ENCODE measurements around the gene FBRSL1.

The FBRSL1 gene

DNA sequence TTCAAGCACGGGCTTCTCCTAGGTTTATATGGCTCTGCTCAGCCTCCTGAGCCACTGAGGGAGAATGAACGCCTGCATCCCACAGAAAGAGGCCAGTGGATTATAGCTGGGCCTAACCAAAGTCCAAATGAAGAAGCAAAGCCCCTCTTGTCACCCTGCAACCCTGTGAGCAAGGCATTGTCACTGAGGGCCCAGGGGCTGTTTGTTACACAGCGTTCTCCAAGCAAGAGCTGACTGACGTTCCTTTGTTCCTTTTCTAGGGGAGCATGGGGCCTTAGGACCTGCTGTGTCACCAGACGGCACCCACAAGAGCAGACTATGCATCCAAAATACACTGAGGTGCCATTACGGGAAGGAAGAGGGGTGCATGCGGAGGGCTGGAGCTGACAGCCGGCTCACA lies 4.3 kb upstream of the FBRSL1 start:
- DNase-seq = no peak

DNA sequence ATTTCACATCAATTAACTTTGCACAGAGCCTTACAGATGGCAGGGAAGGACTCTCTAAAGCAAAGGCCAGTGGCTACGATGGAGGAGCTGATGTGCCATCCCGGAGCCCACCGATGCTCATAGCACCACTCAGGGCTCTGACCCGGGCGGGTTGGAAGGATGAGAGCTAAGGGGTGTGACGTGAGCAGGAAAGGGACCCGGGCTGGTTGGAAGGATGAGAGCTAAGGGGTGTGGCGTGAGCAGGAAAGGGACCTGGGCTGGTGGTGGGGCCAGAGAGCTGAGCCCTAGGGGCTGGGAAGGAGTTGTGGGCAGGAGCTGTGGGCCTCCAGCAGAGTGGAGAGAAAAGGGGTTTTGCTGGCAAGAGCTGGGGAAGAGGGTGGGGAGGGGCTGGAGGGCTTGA lies 3.8 kb upstream of the FBRSL1 start:
- DNase-seq = no peak

- no peak for DNase-seq
Measured at GRCh38 chr12:132486576-132486975, 3.4 kb upstream of the FBRSL1 start.

- DNase-seq = no peak
Measured at GRCh38 chr12:132487311-132487741, 2.6 kb upstream of the FBRSL1 start.

- peak; percentile 38 for DNase-seq
Measured at GRCh38 chr12:132488127-132489077, 1.5 kb upstream of the FBRSL1 start.

DNA sequence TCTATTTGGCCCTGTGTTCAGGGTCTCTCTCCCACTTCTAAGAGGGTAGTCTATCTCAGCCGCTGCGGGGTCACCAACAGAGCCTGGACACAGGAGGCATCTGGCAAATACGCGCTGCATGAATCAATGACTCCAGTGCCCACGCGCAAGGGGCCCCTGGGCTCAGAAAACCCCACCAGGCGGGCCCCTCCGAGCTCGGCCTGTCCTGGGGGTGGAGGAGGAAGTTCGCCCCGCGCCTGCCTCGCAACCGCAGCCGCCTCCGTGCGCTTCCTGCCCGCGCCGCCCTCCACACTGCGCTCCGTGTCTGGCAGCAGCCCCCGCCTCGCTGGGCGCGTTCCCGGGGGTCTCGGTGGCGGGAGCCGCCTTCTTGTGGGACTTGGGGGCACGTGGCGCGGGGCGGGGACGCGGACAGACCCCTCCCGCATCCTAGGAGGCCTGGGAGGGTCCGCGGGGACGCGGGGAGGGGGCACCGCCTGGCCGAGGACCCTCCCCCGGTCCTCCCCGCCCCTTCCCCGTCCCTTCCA lies 811 bp upstream of the FBRSL1 start:
- DNase-seq = peak; percentile 64

DNA sequence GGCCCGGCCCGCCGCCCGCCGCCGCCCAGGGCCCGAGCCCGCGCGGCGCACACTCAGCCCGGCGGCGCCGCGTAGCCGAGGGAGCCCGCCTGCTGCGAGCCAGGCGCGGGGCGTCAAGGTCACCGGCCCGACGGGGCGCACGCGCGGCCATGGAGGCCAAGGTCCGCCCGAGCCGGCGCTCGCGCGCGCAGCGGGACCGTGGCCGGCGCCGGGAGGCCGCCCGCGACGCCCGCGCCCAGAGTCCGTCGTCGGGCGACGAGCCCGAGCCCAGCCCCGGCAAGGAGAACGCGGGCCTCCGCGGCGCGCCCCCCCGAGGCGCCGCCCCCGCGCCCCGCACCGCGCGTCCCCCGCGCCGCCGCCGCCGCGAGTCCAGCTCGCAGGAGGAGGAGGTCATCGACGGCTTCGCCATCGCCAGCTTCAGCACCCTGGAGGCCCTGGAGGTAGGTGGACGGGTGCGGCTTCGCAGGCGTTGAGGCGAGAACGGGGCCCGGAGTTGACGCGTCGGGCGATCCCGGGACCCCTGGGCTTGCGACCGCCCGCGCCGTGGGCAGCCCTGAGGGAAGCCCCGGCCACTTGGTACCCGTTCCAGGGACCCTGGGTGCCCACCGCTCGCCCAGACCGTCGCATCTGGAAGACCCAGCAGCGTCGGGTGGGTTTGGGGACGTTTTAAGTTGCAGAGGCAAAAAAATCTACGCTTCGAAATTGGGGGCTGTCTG lies 629 bp downstream of the FBRSL1 start:
- DNase-seq = peak; percentile 29

GRCh38 chr12:132491138-132491663 lies 1.2 kb downstream of the FBRSL1 start:
- no peak for DNase-seq

- no peak for DNase-seq
Measured at GRCh38 chr12:132491761-132492378, 1.9 kb downstream of the FBRSL1 start.

DNA sequence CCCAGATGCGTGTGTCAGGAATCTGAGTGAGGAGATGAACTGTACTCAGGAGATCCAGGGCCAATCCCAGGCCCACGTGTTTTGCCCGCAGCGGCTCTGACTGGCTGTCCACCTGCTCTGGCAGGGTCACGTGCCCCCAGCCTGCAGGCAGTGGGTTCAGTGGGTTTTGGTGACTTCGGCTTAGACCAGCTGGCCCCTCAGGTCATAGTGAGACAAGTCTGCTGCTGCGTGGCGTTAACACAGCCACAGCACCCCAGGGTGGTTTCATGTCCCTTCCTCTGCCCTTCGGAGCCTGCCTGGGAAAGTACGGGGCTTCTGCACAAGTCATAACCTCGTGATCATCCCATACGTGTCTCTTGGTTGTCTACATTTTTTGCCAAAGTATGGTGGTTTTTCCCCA lies 2.6 kb downstream of the FBRSL1 start:
- DNase-seq = peak; percentile 51

- DNase-seq = no peak
Measured at GRCh38 chr12:132492951-132493350, 3.0 kb downstream of the FBRSL1 start.

GRCh38 chr12:132493482-132494178 lies 3.7 kb downstream of the FBRSL1 start:
- DNase-seq = no peak

- DNase-seq = no peak
Measured at GRCh38 chr12:132494294-132495164, 4.6 kb downstream of the FBRSL1 start.

DNA sequence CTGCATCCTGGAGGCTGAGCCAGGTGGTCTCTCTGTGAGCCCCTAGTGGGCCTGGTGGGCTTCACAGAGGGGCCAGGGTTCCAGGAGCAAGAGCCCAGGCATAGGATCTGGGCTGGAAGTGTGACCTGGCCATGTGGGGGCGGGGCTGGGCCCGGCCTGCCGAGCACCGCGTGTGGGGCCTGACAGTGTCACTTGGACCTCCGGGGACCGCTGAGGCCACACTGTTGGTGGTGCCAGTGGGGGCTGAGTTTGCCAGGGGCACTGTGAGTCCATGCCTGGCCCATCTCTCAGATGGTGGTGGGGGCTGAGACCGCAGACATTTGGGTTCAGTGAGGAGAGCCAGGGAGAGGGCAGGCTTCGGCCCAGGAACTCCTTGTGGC lies 5.2 kb downstream of the FBRSL1 start:
- no peak for DNase-seq

GRCh38 chr12:132495629-132496357 lies 5.8 kb downstream of the FBRSL1 start:
- no peak for DNase-seq

- no peak for DNase-seq
Measured at GRCh38 chr12:132496358-132496669, 6.4 kb downstream of the FBRSL1 start.

DNA sequence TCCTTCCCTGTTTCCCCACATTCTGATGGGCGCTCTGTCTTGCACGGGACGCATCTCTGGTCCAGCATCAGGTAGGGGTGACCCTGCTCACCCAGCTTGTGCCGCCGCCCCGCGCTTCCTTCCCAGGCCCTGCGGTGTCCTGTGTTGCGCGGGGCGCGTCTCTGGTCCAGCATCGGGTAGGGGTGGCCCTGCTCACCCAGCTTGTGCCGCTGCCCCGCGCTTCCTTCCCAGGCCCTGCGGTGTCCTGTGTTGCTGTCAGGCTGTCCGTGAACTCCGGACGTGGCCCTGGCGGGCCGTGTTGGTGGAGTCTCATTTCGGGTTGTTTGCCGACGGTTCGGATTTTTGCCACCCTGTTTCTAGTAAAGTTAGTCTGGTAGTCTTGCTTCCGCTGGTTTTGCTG lies 6.8 kb downstream of the FBRSL1 start:
- no peak for DNase-seq

GRCh38 chr12:132497514-132498405 lies 7.8 kb downstream of the FBRSL1 start:
- no peak for DNase-seq

GRCh38 chr12:132498931-132499330 lies 9.0 kb downstream of the FBRSL1 start:
- no peak for DNase-seq

All from suppressor macrophage treated with lipopolysaccharide for 4 hours (primary cell).